ENCODE measurements around the gene GRIA4.

DNA sequence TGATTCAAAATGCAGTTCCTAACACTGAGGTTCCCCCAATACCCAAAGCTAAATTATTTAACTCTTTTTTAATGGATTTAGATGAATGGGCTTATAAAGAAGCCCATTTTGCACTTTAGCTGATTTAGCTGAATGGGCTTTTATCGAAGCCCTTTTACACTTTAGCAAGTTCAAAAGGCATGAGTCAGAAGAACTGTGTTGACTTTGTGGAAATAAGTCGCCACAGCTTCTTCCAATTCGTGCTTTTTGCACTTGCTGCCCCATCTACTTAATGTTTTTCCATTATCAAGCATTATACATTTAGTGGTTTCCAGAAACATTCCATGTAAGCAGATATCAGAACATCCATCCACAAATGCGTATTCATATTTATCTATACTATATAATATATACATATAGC, 20.5 kb upstream of the GRIA4 start:
- TF ChIP-seq, protein P1, sequence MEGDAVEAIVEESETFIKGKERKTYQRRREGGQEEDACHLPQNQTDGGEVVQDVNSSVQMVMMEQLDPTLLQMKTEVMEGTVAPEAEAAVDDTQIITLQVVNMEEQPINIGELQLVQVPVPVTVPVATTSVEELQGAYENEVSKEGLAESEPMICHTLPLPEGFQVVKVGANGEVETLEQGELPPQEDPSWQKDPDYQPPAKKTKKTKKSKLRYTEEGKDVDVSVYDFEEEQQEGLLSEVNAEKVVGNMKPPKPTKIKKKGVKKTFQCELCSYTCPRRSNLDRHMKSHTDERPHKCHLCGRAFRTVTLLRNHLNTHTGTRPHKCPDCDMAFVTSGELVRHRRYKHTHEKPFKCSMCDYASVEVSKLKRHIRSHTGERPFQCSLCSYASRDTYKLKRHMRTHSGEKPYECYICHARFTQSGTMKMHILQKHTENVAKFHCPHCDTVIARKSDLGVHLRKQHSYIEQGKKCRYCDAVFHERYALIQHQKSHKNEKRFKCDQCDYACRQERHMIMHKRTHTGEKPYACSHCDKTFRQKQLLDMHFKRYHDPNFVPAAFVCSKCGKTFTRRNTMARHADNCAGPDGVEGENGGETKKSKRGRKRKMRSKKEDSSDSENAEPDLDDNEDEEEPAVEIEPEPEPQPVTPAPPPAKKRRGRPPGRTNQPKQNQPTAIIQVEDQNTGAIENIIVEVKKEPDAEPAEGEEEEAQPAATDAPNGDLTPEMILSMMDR (IDR thresholded peaks at IDR 0.05) = no peak
- no peak for TF ChIP-seq EZH2phosphoT487 (IDR thresholded peaks at IDR 0.05; ENCODE audit: borderline replicate concordance, low read depth)
- no peak for TF ChIP-seq GATA2 (CRISPR knock-in tag; IDR thresholded peaks at IDR 0.05)

Data from SK-N-SH (cell line).